T-helper 1 cell (primary cell): ENCODE results near the gene PARD3B.

Experiments
- DNase-seq, 5 donors: peaks; one replicate each; pipeline ENCODE4 v3.0.0-alpha.2; 2012 to 2020

The PARD3B gene

DNA sequence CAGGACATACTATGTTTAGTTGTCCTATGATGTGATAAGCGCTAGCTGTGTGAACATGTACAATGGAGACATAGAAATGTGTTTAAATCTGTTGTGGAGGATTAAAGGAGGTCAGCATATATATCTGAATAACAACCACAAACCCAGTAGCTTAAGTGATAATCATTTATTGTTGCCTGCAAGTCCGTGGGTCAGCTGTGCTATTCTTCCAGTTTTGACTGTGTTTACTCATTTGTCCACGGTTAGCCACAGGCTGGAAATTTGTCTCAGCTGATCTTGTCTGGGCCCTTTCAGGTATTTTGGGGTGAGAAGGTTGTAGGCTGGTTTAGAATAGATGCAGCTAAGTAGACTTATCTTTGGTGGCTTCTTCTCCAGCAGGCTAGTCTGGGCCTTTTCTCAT is 110.4 kb downstream of the PARD3B start:
- no peak for DNase-seq

DNA sequence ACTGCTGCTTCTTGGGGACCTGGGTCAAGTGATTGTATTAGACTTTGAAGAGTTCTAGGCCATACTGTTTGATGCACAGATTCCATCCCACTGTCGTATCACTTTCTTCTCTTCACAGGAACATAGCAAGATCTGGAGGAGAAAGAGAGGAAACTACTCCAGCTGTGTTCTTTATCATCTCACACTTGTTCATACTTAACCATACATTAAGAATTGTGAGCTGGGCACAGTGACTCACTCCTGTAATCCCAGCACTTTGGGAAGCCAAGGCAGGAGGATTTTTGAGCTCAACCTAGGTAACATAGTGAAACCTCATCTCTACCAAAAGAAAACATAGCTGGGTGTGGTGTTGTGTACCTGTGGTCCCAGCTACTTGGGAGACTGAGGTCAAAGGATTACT is 111.7 kb downstream of the PARD3B start:
- no peak for DNase-seq

DNA sequence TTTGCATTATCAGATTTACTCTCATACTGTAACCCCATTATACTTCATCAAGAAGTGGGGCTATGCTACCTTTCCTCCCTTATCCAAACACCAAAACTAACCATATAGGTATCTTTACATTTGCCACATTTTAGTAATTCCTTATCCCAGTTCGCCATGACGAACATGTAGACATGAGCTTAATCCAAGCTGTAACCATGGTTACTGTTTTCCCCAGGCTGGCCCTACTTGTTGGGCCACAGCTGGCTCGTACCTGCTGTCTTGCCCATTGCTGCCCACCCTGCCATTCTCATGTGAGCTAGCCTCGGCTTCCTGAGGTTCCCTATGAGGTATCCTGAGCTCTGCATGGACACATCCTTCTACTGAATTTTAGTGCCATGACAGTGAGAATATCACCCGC is 117.7 kb downstream of the PARD3B start:
- DNase-seq, result no peak

DNA sequence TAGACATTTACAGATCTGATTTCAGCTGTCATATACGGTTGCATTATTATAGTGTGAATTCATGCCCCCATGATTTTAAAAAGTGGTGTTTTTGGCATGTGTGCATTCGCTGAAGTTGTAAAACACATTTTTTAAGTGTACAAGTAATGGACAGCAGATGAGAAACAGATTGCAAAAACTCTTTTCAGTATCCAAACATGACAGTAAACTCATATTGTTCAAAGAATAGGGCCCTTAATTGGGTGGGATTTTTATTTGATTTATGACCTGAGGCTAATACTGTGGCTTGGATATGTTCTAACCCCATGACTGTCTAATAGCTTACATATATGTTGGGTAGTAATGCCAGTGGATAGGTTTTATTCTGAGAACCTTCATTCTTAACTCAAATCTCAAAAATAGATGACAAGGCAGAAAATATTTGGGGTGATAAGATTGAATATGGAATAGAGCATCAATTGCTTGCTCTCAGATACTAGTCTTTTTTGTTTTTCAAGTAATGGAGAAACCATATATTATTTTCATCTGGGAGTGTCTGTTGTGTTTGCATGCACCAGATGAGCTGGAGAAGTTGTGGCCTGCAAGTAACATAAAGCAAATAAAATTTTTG is 118.6 kb downstream of the PARD3B start:
- no peak for DNase-seq

DNA sequence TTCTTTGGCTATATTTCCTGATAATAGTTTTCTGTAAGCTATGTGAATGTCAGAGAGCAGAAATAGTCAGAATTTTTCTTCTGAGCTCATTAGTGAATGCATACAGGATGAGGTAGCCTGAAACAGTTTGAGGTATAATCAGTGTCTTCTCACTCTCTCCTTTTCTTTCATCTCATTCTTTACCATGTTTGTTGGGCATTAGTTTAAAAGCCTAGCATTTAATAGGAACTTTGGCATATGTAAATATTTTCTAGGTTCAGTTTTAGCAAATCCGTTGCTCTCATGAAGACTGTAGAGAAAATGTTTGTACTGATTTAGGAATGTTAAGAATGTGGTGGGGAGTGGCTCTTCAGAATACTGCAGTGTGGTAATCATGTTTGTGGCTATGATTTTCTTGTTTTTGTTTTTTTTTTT is 119.4 kb downstream of the PARD3B start:
- DNase-seq, result no peak

DNA sequence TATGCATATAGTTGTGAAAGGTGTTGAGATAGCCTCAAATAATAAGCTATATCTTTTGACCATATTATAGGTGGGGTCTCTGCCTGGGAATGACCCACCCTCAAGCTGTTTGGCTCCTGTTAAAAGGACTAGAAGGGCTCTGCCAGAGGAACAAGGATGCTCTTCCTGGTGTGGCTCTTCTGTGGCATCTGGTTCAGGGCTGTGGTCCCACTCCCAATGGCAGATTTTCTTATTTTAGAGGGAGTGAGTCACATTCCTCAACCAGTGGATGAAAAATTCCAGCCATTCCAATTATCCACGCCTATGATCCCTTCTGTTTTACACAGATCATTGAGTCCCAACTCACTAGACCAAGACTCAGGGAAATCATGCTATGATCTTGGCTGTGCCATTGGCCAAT is 119.9 kb downstream of the PARD3B start:
- DNase-seq, result no peak

DNA sequence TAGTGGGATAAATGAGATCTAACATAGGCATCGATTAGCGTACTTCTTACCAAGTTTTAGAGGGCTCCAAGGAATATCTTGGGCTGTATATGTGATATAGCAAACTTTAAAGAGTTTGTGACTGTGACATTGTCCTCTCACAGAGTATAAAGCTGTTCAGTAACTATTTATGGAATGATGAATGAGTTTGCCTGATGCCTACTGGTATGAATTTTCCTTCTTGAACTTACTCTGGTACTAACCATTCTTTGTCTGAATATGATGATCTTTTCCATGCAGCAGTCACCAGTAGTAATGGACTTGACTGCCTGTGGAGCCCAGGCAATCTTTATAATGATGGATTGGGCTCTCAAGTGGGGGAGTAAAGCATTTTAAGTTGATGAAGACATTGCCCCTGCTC is 120.5 kb downstream of the PARD3B start:
- DNase-seq, result no peak

DNA sequence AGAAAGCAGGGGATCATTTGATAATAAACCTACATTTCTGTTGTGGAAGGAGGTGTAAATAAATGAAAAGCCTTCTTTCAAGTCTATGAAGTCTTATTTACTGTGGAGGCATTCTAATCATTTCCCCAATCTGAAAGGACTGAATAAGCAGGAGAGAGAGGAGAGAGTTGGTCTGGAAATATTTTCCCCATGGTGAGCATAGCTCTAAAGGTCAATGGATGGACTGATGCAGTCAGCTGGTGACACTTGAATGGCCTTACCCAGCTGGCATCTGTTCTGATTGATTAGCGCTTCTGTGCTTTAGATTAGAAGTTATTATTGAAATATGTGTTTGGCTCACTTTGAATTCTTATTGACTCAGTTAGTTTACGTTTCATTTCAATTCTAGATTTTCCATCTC is 122.7 kb downstream of the PARD3B start:
- DNase-seq, result no peak

DNA sequence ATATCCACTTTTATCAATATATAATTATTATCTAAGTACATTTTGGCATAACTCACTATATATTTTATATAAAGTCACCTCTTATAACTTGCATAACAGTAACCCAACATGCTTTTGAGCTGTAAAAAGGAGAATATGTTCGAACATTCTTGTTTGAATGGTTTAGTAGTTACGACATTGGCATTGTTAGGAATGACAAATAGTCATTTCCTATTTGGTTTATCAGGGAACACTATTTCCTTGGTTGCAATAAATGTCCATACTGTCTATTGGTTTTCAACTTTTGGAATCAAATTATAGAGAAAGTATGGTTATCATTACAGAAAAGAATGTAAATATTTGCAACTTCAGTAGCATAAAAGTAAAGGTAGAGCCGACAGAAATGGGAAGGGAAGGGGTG is 124.1 kb downstream of the PARD3B start:
- no peak for DNase-seq

DNA sequence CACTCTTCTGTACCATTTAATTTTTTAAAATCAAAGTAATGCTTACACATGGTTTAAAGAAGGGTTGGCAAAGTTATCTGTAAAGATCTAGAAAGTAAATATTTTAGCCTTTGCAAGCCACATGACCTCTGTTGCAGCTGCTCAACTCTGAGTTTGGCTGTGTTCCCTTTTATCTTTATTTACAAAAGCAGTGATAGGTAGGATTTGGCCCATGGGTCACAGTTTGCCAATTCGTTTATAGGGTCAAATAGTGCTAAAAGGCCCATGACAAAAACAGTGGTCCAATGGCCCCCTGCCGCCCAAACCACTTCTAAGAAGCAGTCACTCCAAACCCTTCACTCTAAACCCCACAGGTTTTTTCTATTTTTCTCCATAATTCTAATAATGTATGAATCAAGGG is 124.8 kb downstream of the PARD3B start:
- no peak for DNase-seq

DNA sequence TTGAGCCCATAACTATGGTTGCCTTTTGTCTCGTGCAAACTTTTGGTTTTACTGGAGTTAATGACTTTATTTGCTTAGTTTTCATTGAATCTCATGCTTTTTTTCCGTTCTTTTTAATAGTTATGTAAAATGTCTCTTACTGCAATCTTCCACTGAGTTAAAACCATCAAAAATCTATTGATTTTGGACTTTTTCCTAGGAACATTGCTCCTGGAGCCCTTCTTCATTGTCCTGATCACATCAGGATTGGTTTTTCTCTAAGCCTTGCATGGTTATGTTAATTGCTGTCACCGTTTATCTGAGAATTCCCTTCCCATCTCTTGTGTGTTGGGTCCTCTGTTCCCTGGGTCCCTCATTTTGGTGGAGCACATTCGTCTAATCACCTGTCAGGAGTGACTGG is 125.5 kb downstream of the PARD3B start:
- no peak for DNase-seq

DNA sequence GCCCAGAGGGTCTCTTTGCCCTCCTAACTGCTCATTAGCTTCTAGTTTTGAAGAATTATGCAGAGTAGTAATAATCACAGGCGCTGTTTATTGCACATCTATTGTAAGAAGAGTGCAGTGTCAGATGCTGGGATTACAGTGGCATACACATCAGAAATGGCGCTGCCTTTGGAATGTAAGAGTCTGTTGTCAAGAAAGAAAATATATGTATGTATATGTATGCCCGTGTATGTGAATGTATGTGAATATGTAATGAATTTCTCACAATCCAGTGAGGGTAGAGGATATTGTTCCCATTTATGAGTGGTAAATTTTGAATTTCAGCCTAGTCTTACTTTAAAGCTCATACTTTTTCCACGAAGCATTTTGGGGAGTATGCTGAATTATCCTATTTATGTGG is 127.5 kb downstream of the PARD3B start:
- no peak for DNase-seq

DNA sequence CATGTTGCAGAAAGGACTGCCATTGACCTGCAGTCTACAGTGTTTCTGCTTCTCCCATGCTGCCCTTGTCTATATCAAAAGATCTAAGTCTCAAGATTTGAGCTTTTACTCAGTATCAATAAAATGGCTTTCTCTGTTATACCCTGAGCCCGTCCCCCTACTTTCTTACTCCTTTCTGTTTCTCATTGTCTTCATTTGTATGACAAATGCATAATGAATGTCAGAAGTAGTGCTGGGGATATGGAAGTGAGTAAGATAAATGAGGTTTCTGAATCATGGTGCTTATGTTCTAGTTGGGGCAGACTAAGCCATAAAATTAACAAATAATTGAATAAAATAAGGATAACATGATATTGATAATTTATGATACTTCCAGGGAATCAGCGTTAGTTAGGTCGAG is 128.6 kb downstream of the PARD3B start:
- DNase-seq, result no peak

DNA sequence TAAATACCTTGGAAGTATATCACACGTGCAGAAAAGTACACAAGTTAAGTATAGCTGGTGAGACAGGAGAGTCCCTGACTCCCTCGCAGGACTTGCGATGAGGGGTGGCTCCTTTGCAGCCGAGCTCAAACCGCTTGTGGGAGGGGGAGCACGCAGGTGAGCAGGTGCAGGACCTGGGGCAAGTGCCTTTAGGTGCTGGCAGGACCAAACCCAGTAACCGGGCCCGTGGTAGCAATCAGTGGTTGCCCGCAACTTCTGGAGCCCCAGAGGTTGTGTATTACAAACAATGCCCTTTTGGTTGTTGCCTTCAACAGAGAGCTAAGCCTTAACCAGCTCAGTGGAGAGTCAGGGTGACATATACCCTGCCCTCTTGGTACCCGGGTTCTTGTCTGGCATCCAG is 132.8 kb downstream of the PARD3B start:
- no peak for DNase-seq

DNA sequence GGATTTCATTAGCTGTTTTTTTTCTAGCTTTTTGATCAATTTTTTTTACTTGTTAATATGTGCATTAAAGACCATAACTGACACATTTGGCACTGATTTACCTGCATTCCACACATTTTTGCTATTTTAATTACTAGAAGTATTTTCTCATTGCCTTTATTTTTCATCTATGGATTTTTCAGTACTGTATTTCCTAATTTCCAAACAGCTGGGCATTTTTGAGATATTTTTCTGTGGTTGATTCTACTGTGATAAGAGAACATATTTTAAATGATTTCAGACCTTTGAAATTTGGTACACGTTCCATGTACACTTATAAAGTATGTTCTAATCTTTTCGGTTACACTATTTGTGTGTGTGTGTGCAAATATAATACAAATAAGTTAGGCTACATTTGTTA is 135.3 kb downstream of the PARD3B start:
- no peak for DNase-seq

DNA sequence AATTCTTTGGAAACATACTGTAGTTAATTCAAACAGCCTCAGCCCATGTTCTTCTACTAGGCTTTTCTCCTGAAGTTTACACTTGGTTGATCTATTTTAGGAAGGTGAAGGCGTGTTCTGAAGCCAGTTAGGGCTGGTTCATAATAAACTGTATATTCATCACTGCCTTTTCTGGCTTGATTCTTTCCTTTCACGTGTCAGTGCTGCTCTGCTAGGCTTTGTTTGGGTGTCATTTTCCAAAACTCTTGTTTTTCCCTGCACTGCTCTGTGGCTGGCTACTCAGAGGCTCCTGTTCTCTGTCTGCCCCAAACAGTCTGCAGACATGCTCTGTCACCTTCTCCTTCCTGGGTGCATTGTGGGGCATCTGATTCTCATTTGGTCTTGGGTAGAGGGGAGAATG is 136.1 kb downstream of the PARD3B start:
- no peak for DNase-seq

DNA sequence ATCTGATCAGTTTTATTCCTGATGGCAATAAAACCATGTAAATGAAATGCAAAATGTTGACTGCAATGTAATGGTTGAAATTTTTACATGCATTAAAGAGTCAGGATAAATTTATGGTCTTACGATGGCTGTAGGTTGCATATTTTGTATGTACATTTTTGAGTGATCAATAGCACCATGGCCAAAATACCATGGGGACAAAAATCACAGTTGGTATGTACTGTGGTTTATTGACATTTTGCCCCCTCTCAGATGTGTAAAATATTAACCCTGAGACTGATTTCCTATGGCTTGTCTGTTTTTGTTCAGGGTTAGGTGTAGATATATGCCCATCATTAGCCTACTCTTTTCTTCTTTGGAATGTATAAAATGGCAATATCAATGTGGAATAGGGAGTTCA is 138.1 kb downstream of the PARD3B start:
- DNase-seq, result no peak

DNA sequence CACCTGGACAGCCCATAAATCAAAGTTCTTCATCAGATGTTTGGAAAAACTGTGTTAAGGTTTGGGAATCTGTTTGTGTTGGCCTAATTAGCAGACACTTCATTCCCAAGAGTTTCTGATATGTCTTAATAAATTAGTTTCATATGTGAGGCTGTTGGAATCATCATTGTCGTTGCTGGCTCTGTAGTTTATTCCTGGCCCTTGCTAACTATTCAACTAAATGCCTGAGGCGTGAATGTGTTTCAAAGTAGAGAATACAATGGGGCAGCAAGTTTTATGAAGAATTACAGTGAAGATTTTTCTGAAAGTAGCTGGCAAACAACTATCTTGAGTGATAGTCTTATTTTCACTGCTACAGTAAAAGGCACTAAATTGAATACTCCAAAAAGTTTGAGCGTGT is 141.1 kb downstream of the PARD3B start:
- DNase-seq, result no peak

DNA sequence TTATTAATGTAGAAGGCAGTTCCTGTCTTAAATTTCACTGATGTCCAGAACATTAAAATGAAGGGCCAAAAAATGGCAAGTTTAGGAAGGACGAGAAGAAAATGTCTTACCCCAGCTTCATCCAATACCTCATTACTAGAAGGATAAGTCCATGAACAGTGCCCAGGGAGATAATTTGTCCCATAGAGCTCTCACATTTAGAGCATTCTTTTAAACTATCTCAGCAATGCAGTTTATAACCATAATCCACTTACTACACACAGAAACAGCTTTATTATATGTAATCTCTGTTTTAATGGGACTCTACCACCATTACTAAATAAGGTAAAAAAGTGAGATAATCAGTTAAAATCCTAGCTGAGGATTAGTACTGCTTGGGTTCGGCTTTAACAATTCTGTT is 142.5 kb downstream of the PARD3B start:
- no peak for DNase-seq

DNA sequence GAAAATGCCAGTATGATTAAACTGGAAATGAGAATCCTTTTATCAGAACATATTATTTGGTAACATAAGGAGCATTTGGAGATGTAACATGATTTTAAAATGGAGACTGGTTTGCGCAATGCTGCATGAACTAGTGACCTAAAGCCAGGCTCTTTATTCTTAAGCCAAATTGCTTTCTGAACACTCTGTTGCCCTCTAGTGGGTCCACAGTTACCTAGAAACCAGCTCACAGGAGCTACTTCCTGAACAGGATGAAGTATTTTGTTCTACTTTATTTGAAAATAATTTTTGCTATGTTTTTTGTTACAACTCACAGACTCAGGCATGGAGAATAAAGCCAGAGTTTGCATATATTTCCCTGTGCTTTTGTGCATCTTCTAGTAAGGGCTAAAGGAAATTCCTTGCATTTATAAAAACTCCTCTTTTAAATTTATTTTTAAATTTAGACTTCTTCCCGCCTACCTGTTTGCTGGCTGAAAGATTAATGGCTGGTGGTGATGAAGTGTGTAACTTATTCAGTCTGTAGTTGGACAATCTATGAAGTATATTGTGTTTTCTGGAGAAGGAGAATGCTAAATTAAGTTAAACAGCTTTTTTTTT is 146.7 kb downstream of the PARD3B start:
- DNase-seq, result peak in 1 of 5 donors; percentile 48

DNA sequence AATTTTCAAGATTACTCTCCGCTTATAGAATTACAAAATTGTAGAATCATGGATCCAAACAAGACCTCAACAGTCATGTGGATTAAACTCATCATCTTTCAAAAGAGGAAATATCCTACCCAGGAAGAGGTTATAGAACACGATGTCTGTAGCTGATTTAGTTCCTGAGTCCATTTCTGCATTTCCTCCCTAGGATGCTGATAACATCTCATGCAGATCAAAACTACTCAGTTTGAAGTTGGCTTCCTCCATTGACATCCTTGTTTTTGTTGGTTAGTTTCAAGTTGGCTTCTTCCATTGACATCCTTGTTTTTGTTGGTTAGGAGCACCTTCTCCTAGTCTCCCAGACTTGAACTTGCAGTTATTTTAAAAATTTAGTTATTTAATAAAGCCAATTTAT is 147.5 kb downstream of the PARD3B start:
- no peak for DNase-seq

DNA sequence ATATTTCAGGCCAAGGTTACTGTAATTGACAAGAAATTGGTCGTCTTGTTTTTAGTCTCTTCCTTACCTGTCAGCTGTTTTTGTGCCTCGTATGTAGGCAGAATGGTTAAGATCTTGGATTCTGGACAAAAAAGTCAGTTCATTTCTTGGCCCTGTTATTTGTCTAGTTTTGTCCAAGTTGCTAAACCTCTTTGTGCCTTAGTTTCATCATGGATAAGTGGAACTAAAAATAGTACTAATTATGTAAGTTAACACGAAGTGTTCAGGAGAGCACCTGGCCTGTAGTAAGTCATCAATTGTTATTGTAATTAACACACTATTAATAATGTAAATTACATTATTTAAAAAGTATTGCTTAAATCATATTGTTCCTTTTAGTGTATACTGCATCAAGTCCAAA is 148.0 kb downstream of the PARD3B start:
- DNase-seq, result no peak

DNA sequence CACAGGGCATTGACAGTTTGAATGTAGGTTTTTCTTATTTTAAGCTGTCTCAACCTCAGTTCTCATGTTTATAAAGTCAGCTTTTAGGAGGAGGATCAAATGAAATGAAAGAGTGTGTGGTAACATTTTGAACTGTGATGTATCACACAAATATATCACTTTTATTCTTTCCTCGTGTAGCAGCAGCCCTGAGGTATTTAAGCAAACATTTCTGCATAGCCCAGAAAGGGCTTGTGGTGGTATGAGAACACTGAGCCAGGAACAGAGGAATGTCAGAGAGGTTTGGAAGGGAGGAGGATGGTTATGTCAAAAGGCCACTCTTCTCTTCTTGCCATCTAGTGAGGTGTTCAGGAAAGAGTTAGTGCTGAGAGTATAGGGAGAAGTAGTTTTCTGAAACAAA is 150.2 kb downstream of the PARD3B start:
- DNase-seq, result no peak

DNA sequence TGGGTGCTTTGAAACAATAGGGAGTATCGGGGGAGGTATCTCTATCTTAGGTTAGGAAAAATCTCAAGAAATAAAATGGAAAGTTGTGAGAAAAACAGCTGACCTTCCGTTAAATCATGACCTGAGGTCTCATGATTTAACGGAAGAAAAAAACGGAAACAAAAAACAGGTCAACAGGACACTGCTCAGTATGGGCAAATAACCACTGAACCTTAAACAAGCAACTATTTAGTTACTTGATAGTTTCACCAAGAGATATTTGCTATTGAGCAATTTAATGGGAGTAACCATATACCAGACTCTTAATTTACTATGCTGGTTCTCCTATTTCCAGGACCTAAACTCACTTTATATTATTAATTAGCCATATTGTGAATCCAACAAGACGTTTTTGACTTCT is 150.8 kb downstream of the PARD3B start:
- DNase-seq, result no peak

DNA sequence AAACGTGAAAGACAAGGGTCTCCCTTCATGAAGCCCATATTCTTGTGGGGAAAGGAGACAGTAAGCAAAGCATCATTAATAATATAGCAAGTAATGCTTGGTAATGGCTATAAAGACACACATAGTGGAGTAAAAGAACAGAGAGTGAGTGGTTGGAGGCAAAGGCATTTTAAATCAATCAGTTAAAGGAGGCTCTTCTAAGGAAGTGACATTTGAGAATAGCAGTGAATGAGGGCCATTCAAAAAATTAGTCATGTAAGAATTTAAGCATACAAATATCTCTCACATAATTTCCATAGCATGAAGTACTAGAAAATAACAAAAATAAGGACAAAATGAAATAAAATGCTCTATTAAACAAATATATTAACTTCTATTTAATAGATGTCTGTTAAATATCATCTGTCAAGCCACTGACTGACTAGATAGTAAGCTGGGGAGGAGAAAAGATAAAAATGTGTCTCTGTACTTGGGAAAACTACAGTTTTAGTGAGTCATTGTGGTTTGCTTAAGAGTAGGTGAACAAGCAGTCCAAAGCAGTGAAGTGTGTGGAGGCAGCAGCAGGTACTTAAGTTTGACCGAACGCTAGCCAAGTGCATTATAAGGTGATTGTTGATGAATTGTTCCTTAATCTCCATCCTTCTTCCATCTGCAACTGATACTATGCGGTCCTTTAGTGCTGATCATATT is 160.1 kb downstream of the PARD3B start:
- no peak for DNase-seq
